HG02678 (cell line): ENCODE results near the gene TLR6.

Experiments
- ATAC-seq: cut with Tn5 transposase; IDR thresholded peaks from one replicate; pipeline ENCODE4 v1.9.1; 2021; ENCODE audit warnings: mild to moderate bottlenecking, moderate library complexity; ENCODE audit not compliant: unreplicated experiment

TLR6 gene

GRCh38 chr4:38856524-38857337 is at the start of gene TLR6:
Gene TLR6 (minus strand): TSS chr4:38856817. CDS start chr4:38829473, 27,344 bp downstream.
- peak; percentile 46 for ATAC-seq

GRCh38 chr4:38905652-38906385 is 49.2 kb upstream of the TLR6 start:
- no peak for ATAC-seq

GRCh38 chr4:38904682-38905081 is 48.1 kb upstream of the TLR6 start:
- no peak for ATAC-seq

- ATAC-seq, result peak; percentile 63
These were observed 47.6 kb upstream of the TLR6 start for GRCh38 chr4:38904090-38904666.

- no peak for ATAC-seq
These were observed 46.1 kb upstream of the TLR6 start for GRCh38 chr4:38902695-38903094.

GRCh38 chr4:38902221-38902620 is 45.6 kb upstream of the TLR6 start:
- ATAC-seq, result no peak

- no peak for ATAC-seq
These were observed 41.6 kb upstream of the TLR6 start for GRCh38 chr4:38898245-38898644.

GRCh38 chr4:38896940-38897339 is 40.3 kb upstream of the TLR6 start:
- ATAC-seq, result no peak

- no peak for ATAC-seq
These were observed 37.8 kb upstream of the TLR6 start for GRCh38 chr4:38894322-38894982.

- no peak for ATAC-seq
These were observed 34.7 kb upstream of the TLR6 start for GRCh38 chr4:38891051-38891983.

- no peak for ATAC-seq
These were observed 32.5 kb upstream of the TLR6 start for GRCh38 chr4:38889143-38889542.

GRCh38 chr4:38884254-38884653 is 27.6 kb upstream of the TLR6 start:
- ATAC-seq, result no peak

GRCh38 chr4:38876636-38877035 is 20.0 kb upstream of the TLR6 start:
- ATAC-seq, result no peak

GRCh38 chr4:38873290-38873944 is 16.8 kb upstream of the TLR6 start:
- no peak for ATAC-seq

GRCh38 chr4:38872620-38873019 is 16.0 kb upstream of the TLR6 start:
- no peak for ATAC-seq

- no peak for ATAC-seq
These were observed 15.0 kb upstream of the TLR6 start for GRCh38 chr4:38871593-38871992.

GRCh38 chr4:38870098-38870808 is 13.6 kb upstream of the TLR6 start:
- ATAC-seq, result no peak

- ATAC-seq, result no peak
These were observed 12.9 kb upstream of the TLR6 start for GRCh38 chr4:38869511-38869910.
